Measurements from ENCODE around the gene GRHL1.

GRHL1 gene

GRCh38 chr2:10043906-10044601 lies 92.6 kb downstream of the GRHL1 start:
- Histone ChIP-seq H3K9me3 (ENCODE audit: control insufficient read depth in 1 of 2, low read length in 2 of 2) (no peaks in the 10 kb centered on the region), H3K27me3 (ENCODE audit: low read depth, low read length) (no peaks in the 10 kb centered on the region), H3K4me1 (ENCODE audit: control insufficient read depth in 1 of 2, insufficient read depth in 2 of 2, low read length in 2 of 2) (peaks cover 10 to 51% of the 10 kb centered on the region in 2 donors), H3K4me3 (ENCODE audit: low read depth in 1 of 2, low read length in 2 of 2) (peak overlapping the region; percentile 55 to 61), H3K27ac (ENCODE audit: low read length) (peak overlapping the region; percentile 90), H3K36me3 (ENCODE audit: control insufficient read depth in 1 of 2, insufficient read depth in 2 of 2, low read length in 2 of 2) (peaks cover 12 to 14% of the 10 kb centered on the region in 2 donors)

GRCh38 chr2:10045561-10046355 lies 94.3 kb downstream of the GRHL1 start:
- Histone ChIP-seq H3K36me3 (ENCODE audit: control insufficient read depth in 1 of 2, insufficient read depth in 2 of 2, low read length in 2 of 2) (peaks cover 15 to 21% of the 10 kb centered on the region in 2 donors), H3K9me3 (ENCODE audit: control insufficient read depth in 1 of 2, low read length in 2 of 2) (no peaks in the 10 kb centered on the region), H3K27ac (ENCODE audit: low read length) (no peak overlapping the region), H3K4me1 (ENCODE audit: control insufficient read depth in 1 of 2, insufficient read depth in 2 of 2, low read length in 2 of 2) (peaks cover 15 to 45% of the 10 kb centered on the region in 2 donors), H3K27me3 (ENCODE audit: low read depth, low read length) (no peaks in the 10 kb centered on the region), H3K4me3 (ENCODE audit: low read depth in 1 of 2, low read length in 2 of 2) (no peak overlapping the region)

GRCh38 chr2:10046931-10047330 lies 95.4 kb downstream of the GRHL1 start:
- no peaks in the 10 kb centered on the region for H3K9me3 ChIP-seq (ENCODE audit: control insufficient read depth in 1 of 2, low read length in 2 of 2)
- no peaks in the 10 kb centered on the region for H3K27me3 ChIP-seq (ENCODE audit: low read depth, low read length)
- no peak overlapping the region for H3K27ac ChIP-seq (ENCODE audit: low read length)
- no peak overlapping the region for H3K4me3 ChIP-seq (ENCODE audit: low read depth in 1 of 2, low read length in 2 of 2)
- peaks cover 15 to 22% of the 10 kb centered on the region in 2 donors for H3K36me3 ChIP-seq (ENCODE audit: control insufficient read depth in 1 of 2, insufficient read depth in 2 of 2, low read length in 2 of 2)
- H3K4me1 ChIP-seq (ENCODE audit: control insufficient read depth in 1 of 2, insufficient read depth in 2 of 2, low read length in 2 of 2), result peaks cover 15 to 38% of the 10 kb centered on the region in 2 donors

- Histone ChIP-seq H3K4me1 (ENCODE audit: control insufficient read depth in 1 of 2, insufficient read depth in 2 of 2, low read length in 2 of 2) (peaks cover 15 to 38% of the 10 kb centered on the region in 2 donors), H3K36me3 (ENCODE audit: control insufficient read depth in 1 of 2, insufficient read depth in 2 of 2, low read length in 2 of 2) (peaks cover 24 to 30% of the 10 kb centered on the region in 2 donors)
Measured at GRCh38 chr2:10047616-10048500, 96.4 kb downstream of the GRHL1 start.

GRCh38 chr2:10048501-10049171 lies 97.1 kb downstream of the GRHL1 start:
- peak overlapping the region; percentile 39 for H3K27ac ChIP-seq (ENCODE audit: low read length)
- no peak overlapping the region for H3K4me3 ChIP-seq (ENCODE audit: low read depth in 1 of 2, low read length in 2 of 2)
- H3K9me3 ChIP-seq (ENCODE audit: control insufficient read depth in 1 of 2, low read length in 2 of 2), result no peaks in the 10 kb centered on the region
- H3K27me3 ChIP-seq (ENCODE audit: low read depth, low read length), result no peaks in the 10 kb centered on the region
- peaks cover 28 to 36% of the 10 kb centered on the region in 2 donors for H3K36me3 ChIP-seq (ENCODE audit: control insufficient read depth in 1 of 2, insufficient read depth in 2 of 2, low read length in 2 of 2)
- H3K4me1 ChIP-seq (ENCODE audit: control insufficient read depth in 1 of 2, insufficient read depth in 2 of 2, low read length in 2 of 2), result peaks cover 15 to 38% of the 10 kb centered on the region in 2 donors

More at GRCh38 chr2:10047616-10048500, 96.4 kb downstream of the GRHL1 start:
- H3K27me3 ChIP-seq (ENCODE audit: low read depth, low read length), result no peaks in the 10 kb centered on the region
- H3K4me3 ChIP-seq (ENCODE audit: low read depth in 1 of 2, low read length in 2 of 2), result no peak overlapping the region
- H3K27ac ChIP-seq (ENCODE audit: low read length), result no peak overlapping the region
- H3K9me3 ChIP-seq (ENCODE audit: control insufficient read depth in 1 of 2, low read length in 2 of 2), result no peaks in the 10 kb centered on the region
